K562 (cell line): ENCODE data around the gene SLC25A21. TPM values are rescaled to one million over a fixed set of nuclear protein-coding genes. Genes with fewer than 3 reads are reported as not detected.

Experiments used
- ATAC-seq: fragments of 200-7000 bp; cut with Tn5 transposase; 3 replicates; pipeline ENCODE4 v1.9.1; 2020; ENCODE audit warnings: moderate library complexity
- BruUV-seq: library from RNA; stranded (reverse); fragments of 400-500 nt; replicated peaks from 2 replicates; lab custom pipeline; 2021; lab: Mats Ljungman, UMichigan
- CTCF ChIA-PET: fragments of 300-600 bp; formaldehyde crosslinking; extraction: SDS; loops from one replicate; lab custom pipeline; 2021; ENCODE audit warnings: low intra/inter-chr PET ratio; lab: Yijun Ruan, JAX
- POLR2A ChIA-PET: fragments of 300-600, 350-650 bp; sonication (Branson Sonifier 250); formaldehyde crosslinking; extraction: SDS; loops from one replicate; lab custom pipeline; 2021; ENCODE audit warnings: antibody characterized with exemption, inconsistent platforms; lab: Yijun Ruan, JAX
- DNase-seq, 4 experiments: peaks; one replicate each; pipeline versions ENCODE4 v3.0.0 to v3.0.0-alpha.2; 2011 to 2018; ENCODE audit warnings: low spot score in 3 of 4, mixed read lengths in 3 of 4; ENCODE audit errors: extremely low read depth in 1 of 4
- FAIRE-seq: peaks from 2 replicates; lab custom pipeline; 2011; peaks lifted over from hg19 to GRCh38; lab: Jason Lieb, UNC
- H2AFZ ChIP-seq: 2 replicates; pipeline ENCODE4 v1.6.0; 2011; ENCODE audit warnings: low read depth, low read length, control low read depth, inconsistent platforms
- H3K27ac ChIP-seq: fragments of 200-600 bp; 3 replicates; pipeline ENCODE4 v1.8.0; 2011; ENCODE audit warnings: low read depth, mild to moderate bottlenecking, control low read depth, inconsistent platforms, low read length, moderate library complexity, mixed read lengths; ENCODE audit errors: extremely low read depth
- H3K27me3 ChIP-seq, 2 experiments: fragments of 300-600 bp in 1 of 2; 2 replicates in 1 of 2; 3 replicates in 1 of 2; pipeline versions ENCODE4 v1.6.0 to v1.8.0; 2011; ENCODE audit warnings: inconsistent platforms in 2 of 2, low read length in 2 of 2, mild to moderate bottlenecking in 1 of 2, mixed read lengths in 1 of 2, moderate library complexity in 1 of 2; ENCODE audit not compliant: control insufficient read depth in 2 of 2, insufficient read depth in 2 of 2
- H3K36me3 ChIP-seq: fragments of 300-600 bp; 3 replicates; pipeline ENCODE4 v1.8.0; 2011; ENCODE audit warnings: mild to moderate bottlenecking, low read length, inconsistent platforms; ENCODE audit not compliant: control insufficient read depth, insufficient read depth
- H3K4me1 ChIP-seq, 2 experiments: fragments of 200-600 bp in 1 of 2; replicated peaks in 1 of 2; 2 replicates in 1 of 2; 3 replicates in 1 of 2; pipeline versions ENCODE4 v1.5.1 to v1.8.0; 2011; ENCODE audit warnings: inconsistent platforms in 2 of 2, low read length in 2 of 2, mild to moderate bottlenecking in 1 of 2, mixed read lengths in 1 of 2, moderate library complexity in 1 of 2; ENCODE audit not compliant: control insufficient read depth in 2 of 2, insufficient read depth in 2 of 2
- H3K4me2 ChIP-seq: 2 replicates; pipeline ENCODE4 v1.6.1; 2011; ENCODE audit warnings: low read length, control low read depth, inconsistent platforms, mixed read lengths; ENCODE audit not compliant: insufficient read depth
- H3K4me3 ChIP-seq: fragments of 200-600 bp; sonication (generic), shearing (Covaris generic); 2 replicates; pipeline ENCODE4 v1.5.1; 2016; ENCODE audit warnings: control low read depth, inconsistent platforms
- H3K79me2 ChIP-seq: fragments of 200-600 bp; 3 replicates; pipeline ENCODE4 v1.8.0; 2011; ENCODE audit warnings: low read length, inconsistent platforms; ENCODE audit not compliant: control insufficient read depth, insufficient read depth
- H3K9ac ChIP-seq, 2 experiments: 2 replicates each; pipeline versions ENCODE4 v1.6.0 to v1.6.1; 2011; ENCODE audit warnings: low read depth in 2 of 2, low read length in 2 of 2, control low read depth in 1 of 2, inconsistent platforms in 1 of 2, mild to moderate bottlenecking in 1 of 2, mixed read lengths in 1 of 2; ENCODE audit not compliant: insufficient read depth in 1 of 2
- H3K9me1 ChIP-seq: one replicate; pipeline ENCODE4 v1.6.0; 2011; ENCODE audit warnings: inconsistent platforms, mild to moderate bottlenecking, low read length, moderate library complexity; ENCODE audit not compliant: control insufficient read depth, insufficient read depth
- H3K9me3 ChIP-seq: replicated peaks from 2 replicates; pipeline ENCODE4 v1.5.1; 2011; ENCODE audit warnings: low read depth, low read length, inconsistent platforms; ENCODE audit not compliant: control insufficient read depth, insufficient read depth
- H4K20me1 ChIP-seq: replicated peaks from 2 replicates; pipeline ENCODE4 v1.6.1; 2011; ENCODE audit warnings: low read length, inconsistent platforms, mixed read lengths; ENCODE audit not compliant: control insufficient read depth, insufficient read depth
- BMI1 ChIP-seq: fragments of 150-350 bp; IDR thresholded peaks from 2 replicates; pipeline ENCODE4 v1.6.1; 2014; ENCODE audit warnings: low read length
- CHCHD3 ChIP-seq: fragments of 250-450 bp; sonication (Bioruptor Pico); IDR thresholded peaks from 2 replicates; pipeline ENCODE4 v2.1.2; 2022; ENCODE audit warnings: mild to moderate bottlenecking
- ESRRB ChIP-seq: fragments of 250-450 bp; sonication (Bioruptor Pico); IDR thresholded peaks from 2 replicates; pipeline ENCODE4 v1.5.0; 2020; ENCODE audit warnings: mild to moderate bottlenecking, moderate library complexity, borderline replicate concordance
- MCM7 ChIP-seq, 2 experiments: fragments of 450-650 bp; IDR thresholded peaks; 2 replicates each; pipeline ENCODE4 v1.6.1; 2016 to 2018
- NR2C2 ChIP-seq, 2 experiments: fragments of 200-800 bp in 1 of 2; sonication (Bioruptor generic) in 1 of 2; sonication (generic) in 1 of 2; formaldehyde crosslinking in 1 of 2; IDR thresholded peaks; 2 replicates each; pipeline versions ENCODE4 v1.6.1 to v1.8.0; 2016 to 2022; ENCODE audit warnings: mild to moderate bottlenecking in 1 of 2, missing compliant biosample characterization in 1 of 2, missing genetic modification characterization in 1 of 2, missing genetic modification reagents in 1 of 2
- POLR2A ChIP-seq: fragments of 450-650 bp; conservative IDR thresholded peaks from 2 replicates; pipeline ENCODE4 v1.6.1; 2016
- RAD51 ChIP-seq: fragments of 450-650 bp; IDR thresholded peaks from 2 replicates; pipeline ENCODE4 v1.7.1; 2016; ENCODE audit warnings: low read depth, mild to moderate bottlenecking, borderline replicate concordance
- RB1 ChIP-seq: fragments of 450-650 bp; IDR thresholded peaks from 2 replicates; pipeline ENCODE4 v1.6.1; 2017; ENCODE audit warnings: low read depth, mild to moderate bottlenecking
- SMARCB1 ChIP-seq: IDR thresholded peaks from 2 replicates; pipeline ENCODE4 v1.6.1; 2011; ENCODE audit warnings: improper control_type of control experiment, low read depth; ENCODE audit not compliant: insufficient read length
- ZFP1 ChIP-seq: fragments of 450-650 bp; formaldehyde crosslinking; IDR thresholded peaks from 2 replicates; pipeline ENCODE4 v1.4.0; 2020; ENCODE audit warnings: mild to moderate bottlenecking, mixed read lengths
- ZNF551 ChIP-seq: fragments of 250-450 bp; sonication (Bioruptor Pico); IDR thresholded peaks from 2 replicates; pipeline ENCODE4 v1.5.0; 2021; ENCODE audit warnings: mild to moderate bottlenecking, moderate library complexity
- ZNF696 ChIP-seq: fragments of 250-450 bp; sonication (Bioruptor Pico); conservative IDR thresholded peaks from 2 replicates; pipeline ENCODE4 v1.4.0; 2020; ENCODE audit warnings: mild to moderate bottlenecking, moderate library complexity
- ZNF699 ChIP-seq: fragments of 250-450 bp; sonication (Bioruptor Pico); IDR thresholded peaks from 2 replicates; pipeline ENCODE4 v1.8.0; 2021; ENCODE audit warnings: mild to moderate bottlenecking, moderate library complexity; ENCODE audit not compliant: insufficient replicate concordance
- WGBS: fragments of 100-300 bp; shearing (Covaris generic); methylation state at CpG from one replicate; pipeline ENCODE4 v1.1.6; 2016; ENCODE audit warnings: low coverage, mixed read lengths; ENCODE audit not compliant: insufficient coverage; ENCODE audit errors: missing lambda C conversion rate; 5-methylcytosine and 5-hydroxymethylcytosine counted together
- in situ Hi-C: fragments of 300-500 bp; cut with MboI; formaldehyde crosslinking; loops from 4 replicates; pipeline ENCODE4 v1.15.0; 2018; ENCODE audit warnings: inconsistent platforms, mixed read lengths
- intact Hi-C: fragments of 100-400 bp; cut with micrococcal nuclease; formaldehyde crosslinking; loops from 2 replicates; pipeline ENCODE4 v1.14.2; 2022
- polyA plus RNA-seq, 8 experiments: library from polyadenylated mRNA; depleted of rRNA in 4 of 8; stranded (reverse) in 5 of 8; unstranded in 3 of 8; fragments of >200 nt; fragmentation: Nextera tagmentation in 2 of 8; fragmentation: Illumina TruSeq in 1 of 8; extraction: Ambion mirVana in 2 of 8; extraction: Trizol in 1 of 8; gene quantifications; 2 replicates each; pipeline versions ENCODE4 v1.2.1 to v1.2.3, GENCODE V29; 2011 to 2014; ENCODE audit warnings: inconsistent platforms in 1 of 8, missing spikeins in 1 of 8
- total RNA-seq, 7 experiments: library from RNA; depleted of rRNA in 6 of 7; stranded (reverse); fragments of >200 nt in 6 of 7; fragmentation: Illumina TruSeq in 2 of 7; extraction: Trizol in 2 of 7; gene quantifications; 2 replicates each; pipeline versions ENCODE4 v1.2.1 to v1.2.3, GENCODE V29; 2011 to 2021; ENCODE audit warnings: low replicate concordance in 1 of 7
- TF ChIP-seq, protein P1 (sequence below), 2 experiments: IDR thresholded peaks; 2 replicates each; pipeline ENCODE4 v1.6.1; 2011; ENCODE audit warnings: borderline replicate concordance in 1 of 2, control low read depth in 1 of 2, low read depth in 1 of 2, low read length in 1 of 2, mild to moderate bottlenecking in 1 of 2, mixed read lengths in 1 of 2, moderate library complexity in 1 of 2; ENCODE audit not compliant: insufficient read depth in 1 of 2, insufficient read length in 1 of 2, poor library complexity in 1 of 2, severe bottlenecking in 1 of 2; ENCODE audit errors: extremely low read depth in 1 of 2
- TF ChIP-seq, protein P2 (sequence below): sonication (generic); formaldehyde crosslinking; IDR thresholded peaks from 2 replicates; pipeline ENCODE4 v1.8.0; 2022; ENCODE audit warnings: missing genetic modification reagents, mild to moderate bottlenecking, borderline replicate concordance

SLC25A21 gene
- total and polyA plus RNA-seq, 9 of the 15 experiments (the other 6 are each of a cell fraction or from before 2014, with no cell fraction given), result 15.2 to 46.7 (median 28.7) TPM

DNA sequence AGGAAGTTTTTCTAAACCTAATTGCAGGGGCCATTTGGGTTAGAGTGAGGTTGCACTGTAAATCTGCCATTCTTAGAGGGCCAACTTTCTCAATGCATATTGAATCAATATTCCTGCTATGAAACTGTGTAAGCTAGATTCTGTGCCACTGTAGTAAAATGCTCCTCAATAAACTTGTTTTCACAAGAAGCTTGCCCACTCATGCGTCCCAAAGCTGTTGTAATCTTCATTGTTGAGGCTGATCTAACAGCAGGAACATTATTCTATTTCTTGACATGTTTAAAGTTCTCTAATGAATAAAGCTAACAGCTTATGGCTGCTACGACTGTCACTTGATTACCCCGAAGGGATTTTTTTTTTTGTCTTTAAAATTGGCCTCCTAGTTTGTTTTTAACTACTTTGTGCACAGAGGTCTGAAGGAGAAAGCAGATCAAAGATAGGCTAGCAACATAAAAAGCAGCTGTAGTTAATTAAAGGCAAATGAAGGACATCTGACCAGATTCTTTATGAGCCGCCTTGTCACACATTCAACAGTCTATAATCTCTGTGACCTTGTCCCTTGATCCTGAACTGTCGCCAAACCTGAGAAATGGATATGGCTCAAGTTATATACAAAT, 267.0 kb downstream of the SLC25A21 start:
- Histone ChIP-seq H3K9ac (no peak overlapping the region), H3K27me3 (no peaks in the 10 kb centered on the region)
- in situ Hi-C loops, result no loop called here
- TF ChIP-seq RAD51 (no peak), ZNF551 (CRISPR knock-in tag) (no peak), ZNF699 (no peak), ZNF696 (CRISPR knock-in tag) (no peak)
- TF ChIP-seq, all 486 proteins: peak for 0
- BruUV-seq, result no TSS peak
- no peak for ATAC-seq
- Histone ChIP-seq H3K9me1 (no peaks in the 10 kb centered on the region), H3K36me3 (no peaks in the 10 kb centered on the region), H3K27ac (no peak overlapping the region), H4K20me1 (no peaks in the 10 kb centered on the region), H2AFZ (no peak overlapping the region), H3K4me2 (no peak overlapping the region), H3K9me3 (no peaks in the 10 kb centered on the region; the same call in 1 of the 2 replicates), H3K4me1 (no peaks in the 10 kb centered on the region), H3K4me3 (no peak overlapping the region), H3K79me2 (no peaks in the 10 kb centered on the region)
- CTCF ChIA-PET, result no interaction called here
- intact Hi-C loops, result no loop called here
- FAIRE-seq, result no peak
- 90% methylated on average over 5 of the region's 5 CpGs for WGBS
- POLR2A ChIA-PET, result no interaction called here
- no peak for DNase-seq

DNA sequence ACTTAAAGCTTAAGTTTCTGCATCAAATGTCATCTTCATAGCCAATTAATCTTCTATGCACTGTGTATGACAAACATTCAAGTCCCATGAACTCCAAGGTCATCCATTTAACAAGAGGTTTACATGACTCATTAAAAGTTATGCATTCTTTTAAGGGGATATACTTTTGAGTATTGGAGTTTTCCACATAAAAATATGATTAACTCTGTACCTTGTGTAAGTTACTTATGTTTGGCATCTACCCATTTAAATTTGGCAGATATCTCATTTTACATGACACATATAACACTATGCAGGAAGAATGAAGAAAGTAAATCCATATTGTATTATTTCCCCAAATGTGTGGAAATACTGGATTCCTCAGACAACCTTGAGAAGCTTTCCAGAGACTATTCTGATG, 270.5 kb downstream of the SLC25A21 start:
- DNase-seq (no peak), ATAC-seq (no peak), FAIRE-seq (no peak)
- Histone ChIP-seq H3K4me2 (no peak overlapping the region), H3K9me1 (no peaks in the 10 kb centered on the region), H4K20me1 (no peaks in the 10 kb centered on the region), H2AFZ (no peak overlapping the region), H3K4me1 (no peaks in the 10 kb centered on the region), H3K9ac (no peak overlapping the region), H3K27me3 (no peaks in the 10 kb centered on the region), H3K79me2 (no peaks in the 10 kb centered on the region), H3K9me3 (no peaks in the 10 kb centered on the region), H3K4me3 (no peak overlapping the region), H3K36me3 (no peaks in the 10 kb centered on the region), H3K27ac (no peak overlapping the region)
- POLR2A ChIA-PET, result no interaction called here
- CTCF ChIA-PET, result no interaction called here
- intact Hi-C loops, result no loop called here
- in situ Hi-C loops, result no loop called here
- BruUV-seq, result no TSS peak
- TF ChIP-seq ESRRB (CRISPR knock-in tag) (no peak), MCM7 (IDR thresholded peaks at IDR 0.05) (no peak), CHCHD3 (CRISPR knock-in tag) (no peak), SMARCB1 (no peak), RB1 (no peak), ZFP1 (CRISPR knock-in tag) (no peak), BMI1 (no peak), NR2C2 (CRISPR knock-in tag; IDR thresholded peaks at IDR 0.05) (no peak), NR2C2 (tag; IDR thresholded peaks at IDR 0.05) (no peak), POLR2A (no peak)
- TF ChIP-seq, protein P1, sequence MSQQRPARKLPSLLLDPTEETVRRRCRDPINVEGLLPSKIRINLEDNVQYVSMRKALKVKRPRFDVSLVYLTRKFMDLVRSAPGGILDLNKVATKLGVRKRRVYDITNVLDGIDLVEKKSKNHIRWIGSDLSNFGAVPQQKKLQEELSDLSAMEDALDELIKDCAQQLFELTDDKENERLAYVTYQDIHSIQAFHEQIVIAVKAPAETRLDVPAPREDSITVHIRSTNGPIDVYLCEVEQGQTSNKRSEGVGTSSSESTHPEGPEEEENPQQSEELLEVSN (IDR thresholded peaks at IDR 0.05; ENCODE audit: borderline replicate concordance in 1 of 2, extremely low read depth in 1 of 2, insufficient read depth in 1 of 2, insufficient read length in 1 of 2, low read depth in 1 of 2, low read length in 1 of 2, poor library complexity in 1 of 2, severe bottlenecking in 1 of 2), result no peak
- TF ChIP-seq, protein P2, sequence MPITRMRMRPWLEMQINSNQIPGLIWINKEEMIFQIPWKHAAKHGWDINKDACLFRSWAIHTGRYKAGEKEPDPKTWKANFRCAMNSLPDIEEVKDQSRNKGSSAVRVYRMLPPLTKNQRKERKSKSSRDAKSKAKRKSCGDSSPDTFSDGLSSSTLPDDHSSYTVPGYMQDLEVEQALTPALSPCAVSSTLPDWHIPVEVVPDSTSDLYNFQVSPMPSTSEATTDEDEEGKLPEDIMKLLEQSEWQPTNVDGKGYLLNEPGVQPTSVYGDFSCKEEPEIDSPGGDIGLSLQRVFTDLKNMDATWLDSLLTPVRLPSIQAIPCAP (CRISPR knock-in tag), result no peak
